Gastroesophageal sphincter (tissue), 4 donors: Measurements from ENCODE around the gene TPCN1. TPM values are rescaled to one million over a fixed set of nuclear protein-coding genes. Genes with fewer than 3 reads are reported as not detected.
A peak's percentile ranks its signal among the peaks of the same experiment; 100 is the strongest.

ENCODE experiments used
- ATAC-seq: fragments of 150-250 bp; one replicate; pipeline ENCODE4 v1.9.1; 2016; ENCODE audit warnings: mild to moderate bottlenecking, moderate library complexity
- H3K27ac ChIP-seq, 4 donors: fragments of 200-600 bp; sonication (generic) in 3 of 4; 1 replicate in 3 of 4; 2 replicates in 1 of 4; pipeline ENCODE4 v1.5.1; 2016 to 2019
- H3K27me3 ChIP-seq: fragments of 200-600 bp; sonication (generic); one replicate; pipeline ENCODE4 v1.5.1; 2019
- H3K36me3 ChIP-seq, 2 donors: fragments of 200-600 bp; sonication (generic); one replicate each; pipeline ENCODE4 v1.5.1; 2019; ENCODE audit warnings: control low read depth in 1 of 2
- H3K4me1 ChIP-seq, 3 donors: fragments of 200-600 bp; sonication (generic); 1 replicate in 2 of 3; 2 replicates in 1 of 3; pipeline ENCODE4 v1.5.1; 2016 to 2019; ENCODE audit warnings: control low read depth in 2 of 3
- H3K4me3 ChIP-seq, 2 donors: fragments of 200-600 bp; sonication (generic); one replicate each; pipeline ENCODE4 v1.5.1; 2019; ENCODE audit warnings: mild to moderate bottlenecking in 1 of 2, moderate library complexity in 1 of 2
- H3K9me3 ChIP-seq, 3 donors: fragments of 200-600 bp; sonication (generic); one replicate each; pipeline ENCODE4 v1.5.1; 2017 to 2019; ENCODE audit warnings: control low read depth in 2 of 3
- CTCF ChIP-seq, 4 experiments: fragments of 200-600 bp in 2 of 4; fragments of 450-650 bp in 2 of 4; sonication (generic) in 1 of 4; IDR thresholded peaks; one replicate each; pipeline ENCODE4 v1.5.1; 2017 to 2019; ENCODE audit warnings: antibody characterized with exemption in 4 of 4, mild to moderate bottlenecking in 2 of 4, moderate library complexity in 2 of 4
- EP300 ChIP-seq: sonication (generic); formaldehyde crosslinking; IDR thresholded peaks from one replicate; pipeline ENCODE4 v1.6.1; 2017; ENCODE audit warnings: antibody characterized with exemption, mild to moderate bottlenecking
- POLR2A ChIP-seq, 2 donors: fragments of 450-650 bp; IDR thresholded peaks; one replicate each; pipeline ENCODE4 v1.6.1; 2017; ENCODE audit warnings: antibody characterized with exemption in 2 of 2, mild to moderate bottlenecking in 2 of 2, moderate library complexity in 1 of 2
- POLR2AphosphoS5 ChIP-seq: sonication (generic); formaldehyde crosslinking; IDR thresholded peaks from one replicate; pipeline ENCODE4 v1.6.1; 2017; ENCODE audit warnings: antibody characterized with exemption
- WGBS, 2 donors: methylation state at CpG; one replicate each; pipeline ENCODE4 v1.1.5; 2018; ENCODE audit warnings: low coverage in 1 of 2; 5-methylcytosine and 5-hydroxymethylcytosine counted together
- total RNA-seq, 4 donors: library from RNA; depleted of rRNA; stranded (reverse); fragments of >200 nt; gene quantifications; one replicate each; pipeline ENCODE4 v1.1.0, GENCODE V29; 2016

The TPCN1 gene
- total RNA-seq, 4 donors from 2014 or later = 24.0 to 47.0 (median 37.3) TPM

- Histone ChIP-seq H3K27me3 (no peaks in the 10 kb centered on the region), H3K4me3 (no peak overlapping the region), H3K4me1 (no peaks in the 10 kb centered on the region), H3K27ac (no peak overlapping the region), H3K36me3 (peaks cover 0 to 77% of the 10 kb centered on the region in 2 donors), H3K9me3 (no peaks in the 10 kb centered on the region)
- no peak for ATAC-seq
- TF ChIP-seq CTCF (IDR thresholded peaks at IDR 0.05) = no peak
- TF ChIP-seq POLR2AphosphoS5 = no peak
- TF ChIP-seq POLR2A (IDR thresholded peaks at IDR 0.05) = no peak
- TF ChIP-seq EP300 = no peak
- 80% methylated on average over 3 of the region's 12 CpGs; no CpG with 5 or more reads in 1 of the 2 donors for WGBS, 2 donors
Observed at GRCh38 chr12:113320401-113320800, 99.1 kb downstream of the TPCN1 start.

GRCh38 chr12:113322343-113322742 is 101.1 kb downstream of the TPCN1 start:
- no peak for TF ChIP-seq POLR2A (IDR thresholded peaks at IDR 0.05)
- no peak for TF ChIP-seq CTCF (IDR thresholded peaks at IDR 0.05)
- TF ChIP-seq EP300 = no peak
- no peak for TF ChIP-seq POLR2AphosphoS5
- WGBS, 2 donors = 60 to 83% methylated on average over 1 to 2 of the region's 2 CpGs
- peaks cover 0 to 17% (median 10%) of the 10 kb centered on the region in 3 donors for H3K4me1 ChIP-seq
- no peak for ATAC-seq
- H3K4me3 ChIP-seq = no peak overlapping the region
- H3K27ac ChIP-seq = no peak overlapping the region
- H3K9me3 ChIP-seq = no peaks in the 10 kb centered on the region
- H3K27me3 ChIP-seq = no peaks in the 10 kb centered on the region
- peaks cover 0 to 58% of the 10 kb centered on the region in 2 donors for H3K36me3 ChIP-seq

- peak; percentile 54 for ATAC-seq
- TF ChIP-seq POLR2AphosphoS5 = peak; percentile 41
- no peak for TF ChIP-seq EP300
- TF ChIP-seq CTCF (IDR thresholded peaks at IDR 0.05) = no peak
- TF ChIP-seq POLR2A (IDR thresholded peaks at IDR 0.05) = no peak
- Histone ChIP-seq H3K27ac (peak overlapping the region in 2 of 4 donors; percentile 29 to 54), H3K36me3 (peaks cover 0 to 44% of the 10 kb centered on the region in 2 donors), H3K4me3 (no peak overlapping the region), H3K4me1 (peaks cover 0 to 22% (median 12%) of the 10 kb centered on the region in 3 donors), H3K27me3 (no peaks in the 10 kb centered on the region), H3K9me3 (no peaks in the 10 kb centered on the region)
- 15 to 40% methylated on average over 1 to 3 of the region's 3 CpGs for WGBS, 2 donors
Observed at GRCh38 chr12:113325916-113326315, 104.7 kb downstream of the TPCN1 start.

GRCh38 chr12:113326775-113327395 is 105.6 kb downstream of the TPCN1 start:
- no peak for ATAC-seq
- 66 to 86% methylated on average over 1 to 3 of the region's 4 CpGs for WGBS, 2 donors

More at GRCh38 chr12:113326775-113327395, 105.6 kb downstream of the TPCN1 start:
- Histone ChIP-seq H3K27me3 (no peaks in the 10 kb centered on the region), H3K36me3 (peaks cover 0 to 47% of the 10 kb centered on the region in 2 donors), H3K4me3 (no peak overlapping the region), H3K9me3 (no peaks in the 10 kb centered on the region), H3K4me1 (peaks cover 0 to 22% (median 12%) of the 10 kb centered on the region in 3 donors), H3K27ac (peak overlapping the region in 3 of 4 donors; percentile 29 to 54 (median 53))
- TF ChIP-seq POLR2AphosphoS5 = no peak
- TF ChIP-seq POLR2A (IDR thresholded peaks at IDR 0.05) = no peak
- no peak for TF ChIP-seq EP300
- TF ChIP-seq CTCF (IDR thresholded peaks at IDR 0.05) = no peak
